A673 (cell line): Measurements from ENCODE around the gene FAM180B.

Experiments
- EZH2 ChIP-seq: fragments of 200-600 bp; sonication (generic); IDR thresholded peaks from 2 replicates; pipeline ENCODE4 v1.6.1; 2017; ENCODE audit warnings: borderline replicate concordance, low read depth, mild to moderate bottlenecking, mixed read lengths, antibody characterized with exemption, low read length; ENCODE audit not compliant: poor library complexity, severe bottlenecking
- TF ChIP-seq, protein P1 (sequence below): fragments of 300-800, 200-600 bp; sonication (generic); conservative IDR thresholded peaks from 2 replicates; pipeline ENCODE4 v1.5.1; 2017; ENCODE audit warnings: low read depth, mild to moderate bottlenecking, antibody characterized with exemption, low read length, moderate library complexity, mixed read lengths

DNA sequence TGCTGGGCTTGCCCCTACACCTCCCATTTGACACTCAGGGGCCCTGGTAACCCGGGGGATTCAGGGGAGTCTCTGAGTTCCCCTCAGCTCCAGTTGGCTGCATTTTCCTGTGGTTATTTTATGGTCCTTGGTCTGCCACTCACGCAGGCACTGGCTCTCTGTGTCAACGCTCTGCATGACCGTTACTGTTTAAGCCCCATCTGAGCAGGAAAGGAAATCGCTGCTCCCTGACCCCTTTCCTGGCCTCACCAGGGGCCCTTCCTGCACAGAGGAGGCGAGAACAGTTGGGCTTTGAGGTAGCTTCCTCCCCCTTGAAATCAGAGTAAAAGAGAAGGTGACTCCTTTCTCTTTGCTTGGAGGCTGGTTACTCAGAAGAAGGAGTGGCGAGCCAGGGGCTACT is 5.3 kb downstream of the FAM180B start:
- TF ChIP-seq, protein P1, sequence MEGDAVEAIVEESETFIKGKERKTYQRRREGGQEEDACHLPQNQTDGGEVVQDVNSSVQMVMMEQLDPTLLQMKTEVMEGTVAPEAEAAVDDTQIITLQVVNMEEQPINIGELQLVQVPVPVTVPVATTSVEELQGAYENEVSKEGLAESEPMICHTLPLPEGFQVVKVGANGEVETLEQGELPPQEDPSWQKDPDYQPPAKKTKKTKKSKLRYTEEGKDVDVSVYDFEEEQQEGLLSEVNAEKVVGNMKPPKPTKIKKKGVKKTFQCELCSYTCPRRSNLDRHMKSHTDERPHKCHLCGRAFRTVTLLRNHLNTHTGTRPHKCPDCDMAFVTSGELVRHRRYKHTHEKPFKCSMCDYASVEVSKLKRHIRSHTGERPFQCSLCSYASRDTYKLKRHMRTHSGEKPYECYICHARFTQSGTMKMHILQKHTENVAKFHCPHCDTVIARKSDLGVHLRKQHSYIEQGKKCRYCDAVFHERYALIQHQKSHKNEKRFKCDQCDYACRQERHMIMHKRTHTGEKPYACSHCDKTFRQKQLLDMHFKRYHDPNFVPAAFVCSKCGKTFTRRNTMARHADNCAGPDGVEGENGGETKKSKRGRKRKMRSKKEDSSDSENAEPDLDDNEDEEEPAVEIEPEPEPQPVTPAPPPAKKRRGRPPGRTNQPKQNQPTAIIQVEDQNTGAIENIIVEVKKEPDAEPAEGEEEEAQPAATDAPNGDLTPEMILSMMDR, result no peak
- no peak for TF ChIP-seq EZH2
